ENCODE results near the gene PAX8.

- TF ChIP-seq CTCF (conservative IDR thresholded peaks at IDR 0.05 in 1 of 2, IDR thresholded peaks at IDR 0.05 in 1 of 2; ENCODE audit: extremely low read depth in 1 of 2, insufficient read depth in 1 of 2, low read depth in 1 of 2, low read length in 2 of 2), result no peak
- TF ChIP-seq EZH2 (IDR thresholded peaks at IDR 0.05; ENCODE audit: borderline replicate concordance, low read length), result no peak
Measured at GRCh38 chr2:113227290-113227689, 51.4 kb downstream of the PAX8 start.
